Upper lobe of left lung (tissue), 6 donors: Measurements from ENCODE around the gene MANF. TPM values are rescaled to one million over a fixed set of nuclear protein-coding genes. Genes with fewer than 3 reads are reported as not detected.
"Not testable (repeated sequence)": the region's sequence is repeated elsewhere in the genome, so short reads cannot be mapped to it uniquely, and the experiment has no call there.

Source experiments
- ATAC-seq, 2 donors: fragments of 200-7000 bp; cut with Tn5 transposase; one replicate each; pipeline ENCODE4 v1.9.1; 2022; ENCODE audit warnings: mild to moderate bottlenecking in 2 of 2, moderate library complexity in 2 of 2; ENCODE audit not compliant: low FRiP score in 2 of 2
- DNase-seq, 2 donors: peaks; one replicate each; pipeline ENCODE4 v3.0.0-alpha.2; 2019 to 2020
- H3K27ac ChIP-seq, 4 donors: fragments of 200-600 bp; sonication (generic); one replicate each; pipeline ENCODE4 v1.5.1; 2016 to 2019
- H3K27me3 ChIP-seq, 4 donors: fragments of 200-600 bp; sonication (generic); one replicate each; pipeline ENCODE4 v1.5.1; 2017 to 2019
- H3K36me3 ChIP-seq, 4 donors: fragments of 200-600 bp; sonication (generic); one replicate each; pipeline ENCODE4 v1.5.1; 2016 to 2019
- H3K4me1 ChIP-seq, 4 donors: fragments of 200-600 bp; sonication (generic); one replicate each; pipeline ENCODE4 v1.5.1; 2018 to 2019
- H3K4me3 ChIP-seq, 4 donors: fragments of 200-600 bp; sonication (generic); one replicate each; pipeline ENCODE4 v1.5.1; 2017 to 2019; ENCODE audit warnings: mild to moderate bottlenecking in 2 of 4, moderate library complexity in 1 of 4
- H3K9me3 ChIP-seq, 4 donors: fragments of 200-600 bp; sonication (generic); one replicate each; pipeline ENCODE4 v1.5.1; 2018 to 2019
- EP300 ChIP-seq, 4 donors: sonication (generic); formaldehyde crosslinking; IDR thresholded peaks; one replicate each; pipeline ENCODE4 v1.5.1; 2017; ENCODE audit warnings: antibody characterized with exemption in 4 of 4, control low read depth in 2 of 4
- POLR2A ChIP-seq, 4 donors: fragments of 450-650 bp; IDR thresholded peaks; one replicate each; pipeline ENCODE4 v1.5.1; 2016 to 2017; ENCODE audit warnings: antibody characterized with exemption in 4 of 4, mild to moderate bottlenecking in 2 of 4
- POLR2AphosphoS5 ChIP-seq, 2 donors: sonication (generic); formaldehyde crosslinking; IDR thresholded peaks; one replicate each; pipeline ENCODE4 v1.5.1; 2017; ENCODE audit warnings: antibody characterized with exemption in 2 of 2
- WGBS, 2 donors: methylation state at CpG; one replicate each; pipeline ENCODE4 v1.1.5; 2017 to 2018; 5-methylcytosine and 5-hydroxymethylcytosine counted together
- total RNA-seq, 6 donors: library from RNA; depleted of rRNA in 4 of 6; stranded (reverse); fragments of >200 nt in 4 of 6; gene quantifications; one replicate each; pipeline versions ENCODE4 v1.1.0 to v1.2.1, GENCODE V29; 2016 to 2021
- TF ChIP-seq, protein P1 (sequence below), 6 experiments: fragments of 450-650 bp in 4 of 6; fragments of 200-600 bp in 2 of 6; sonication (generic) in 2 of 6; IDR thresholded peaks; one replicate each; pipeline ENCODE4 v1.5.1; 2016 to 2019; ENCODE audit warnings: antibody characterized with exemption in 6 of 6
- donor health status: DM: no; HTN: no; CAD: no; lungs with moderate emphysema.
- donor health status: DM: no; HTN: yes; CAD: no; lungs with severe emphysema.

MANF gene
- total RNA-seq, 6 donors from 2014 or later = 19.0 to 102 (median 54.5) TPM

GRCh38 chr3:51357856-51358255 is 27.2 kb upstream of the MANF start:
- Histone ChIP-seq H3K4me3 (no peak overlapping the region), H3K27me3 (no peaks in the 10 kb centered on the region), H3K4me1 (no peaks in the 10 kb centered on the region), H3K27ac (no peak overlapping the region), H3K36me3 (no peaks in the 10 kb centered on the region), H3K9me3 (no peaks in the 10 kb centered on the region)
- no peak for ATAC-seq
- TF ChIP-seq EP300 (IDR thresholded peaks at IDR 0.05) = no peak
- TF ChIP-seq POLR2AphosphoS5 (IDR thresholded peaks at IDR 0.05) = no peak
- no peak for TF ChIP-seq POLR2A (IDR thresholded peaks at IDR 0.05)
- TF ChIP-seq, protein P1, sequence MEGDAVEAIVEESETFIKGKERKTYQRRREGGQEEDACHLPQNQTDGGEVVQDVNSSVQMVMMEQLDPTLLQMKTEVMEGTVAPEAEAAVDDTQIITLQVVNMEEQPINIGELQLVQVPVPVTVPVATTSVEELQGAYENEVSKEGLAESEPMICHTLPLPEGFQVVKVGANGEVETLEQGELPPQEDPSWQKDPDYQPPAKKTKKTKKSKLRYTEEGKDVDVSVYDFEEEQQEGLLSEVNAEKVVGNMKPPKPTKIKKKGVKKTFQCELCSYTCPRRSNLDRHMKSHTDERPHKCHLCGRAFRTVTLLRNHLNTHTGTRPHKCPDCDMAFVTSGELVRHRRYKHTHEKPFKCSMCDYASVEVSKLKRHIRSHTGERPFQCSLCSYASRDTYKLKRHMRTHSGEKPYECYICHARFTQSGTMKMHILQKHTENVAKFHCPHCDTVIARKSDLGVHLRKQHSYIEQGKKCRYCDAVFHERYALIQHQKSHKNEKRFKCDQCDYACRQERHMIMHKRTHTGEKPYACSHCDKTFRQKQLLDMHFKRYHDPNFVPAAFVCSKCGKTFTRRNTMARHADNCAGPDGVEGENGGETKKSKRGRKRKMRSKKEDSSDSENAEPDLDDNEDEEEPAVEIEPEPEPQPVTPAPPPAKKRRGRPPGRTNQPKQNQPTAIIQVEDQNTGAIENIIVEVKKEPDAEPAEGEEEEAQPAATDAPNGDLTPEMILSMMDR (IDR thresholded peaks at IDR 0.05) = no peak
- 64 to 74% methylated on average over 4 of the region's 4 CpGs for WGBS, 2 donors
- no peak for DNase-seq

DNA sequence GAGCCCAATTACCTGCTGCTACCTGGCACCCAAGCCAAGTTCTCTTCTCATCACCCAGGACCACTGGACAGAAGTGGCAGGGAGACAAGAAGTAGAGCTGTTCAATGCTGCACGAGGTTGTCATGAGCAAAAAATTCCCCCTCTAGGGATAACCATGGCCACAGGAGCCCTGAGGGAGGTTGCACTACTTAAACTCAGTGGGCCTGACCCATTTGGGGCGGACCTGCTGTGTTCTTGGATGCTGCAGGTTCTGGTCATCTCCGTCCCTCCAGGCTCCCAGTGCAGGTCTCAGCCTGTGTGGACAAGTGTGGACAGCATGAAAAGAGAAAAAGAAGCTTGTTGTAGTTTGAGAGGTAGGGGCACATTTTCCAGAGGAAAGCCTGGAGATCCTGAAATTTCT is 26.1 kb upstream of the MANF start:
- ATAC-seq = no peak

GRCh38 chr3:51360806-51361205 is 24.3 kb upstream of the MANF start:
- Histone ChIP-seq H3K27me3 (no peaks in the 10 kb centered on the region), H3K27ac (no peak overlapping the region), H3K9me3 (no peaks in the 10 kb centered on the region), H3K36me3 (no peaks in the 10 kb centered on the region), H3K4me1 (no peaks in the 10 kb centered on the region), H3K4me3 (no peak overlapping the region)
- ATAC-seq = no peak
- no peak for DNase-seq
- TF ChIP-seq, protein P1 (IDR thresholded peaks at IDR 0.05) = no peak
- no peak for TF ChIP-seq POLR2AphosphoS5 (IDR thresholded peaks at IDR 0.05)
- TF ChIP-seq POLR2A (IDR thresholded peaks at IDR 0.05) = no peak
- no peak for TF ChIP-seq EP300 (IDR thresholded peaks at IDR 0.05)
- 77 to 86% methylated on average over 3 of the region's 3 CpGs for WGBS, 2 donors

More for the DNA sequence above, 26.1 kb upstream of the MANF start:
- TF ChIP-seq, protein P1 (IDR thresholded peaks at IDR 0.05) = no peak
- DNase-seq = no peak
- Histone ChIP-seq H3K9me3 (no peaks in the 10 kb centered on the region), H3K27ac (no peak overlapping the region), H3K4me3 (no peak overlapping the region), H3K4me1 (no peaks in the 10 kb centered on the region), H3K36me3 (no peaks in the 10 kb centered on the region), H3K27me3 (no peaks in the 10 kb centered on the region)
- WGBS, 2 donors = 76 to 88% methylated on average over 3 of the region's 3 CpGs

GRCh38 chr3:51361746-51362145 is 23.3 kb upstream of the MANF start:
- H3K27ac ChIP-seq = no peak overlapping the region
- 91 to 95% methylated on average over 6 of the region's 6 CpGs for WGBS, 2 donors
- no peak overlapping the region for H3K4me3 ChIP-seq
- TF ChIP-seq EP300 (IDR thresholded peaks at IDR 0.05) (no peak), POLR2AphosphoS5 (IDR thresholded peaks at IDR 0.05) (no peak), POLR2A (IDR thresholded peaks at IDR 0.05) (no peak)
- TF ChIP-seq, protein P1 (IDR thresholded peaks at IDR 0.05) = no peak
- ATAC-seq = no peak
- H3K4me1 ChIP-seq = no peaks in the 10 kb centered on the region
- H3K27me3 ChIP-seq = no peaks in the 10 kb centered on the region
- DNase-seq = no peak
- no peaks in the 10 kb centered on the region for H3K36me3 ChIP-seq
- H3K9me3 ChIP-seq = no peaks in the 10 kb centered on the region

GRCh38 chr3:51362476-51362875 is 22.6 kb upstream of the MANF start:
- Histone ChIP-seq H3K9me3 (no peaks in the 10 kb centered on the region), H3K27me3 (no peaks in the 10 kb centered on the region), H3K4me3 (no peak overlapping the region), H3K27ac (no peak overlapping the region), H3K4me1 (no peaks in the 10 kb centered on the region), H3K36me3 (no peaks in the 10 kb centered on the region)
- TF ChIP-seq POLR2A (IDR thresholded peaks at IDR 0.05) (no peak), EP300 (IDR thresholded peaks at IDR 0.05) (no peak), POLR2AphosphoS5 (IDR thresholded peaks at IDR 0.05) (no peak)
- TF ChIP-seq, protein P1 (IDR thresholded peaks at IDR 0.05) = no peak
- DNase-seq (no peak), ATAC-seq (no peak)
- WGBS, 2 donors = 85 to 89% methylated on average over 9 of the region's 9 CpGs

DNA sequence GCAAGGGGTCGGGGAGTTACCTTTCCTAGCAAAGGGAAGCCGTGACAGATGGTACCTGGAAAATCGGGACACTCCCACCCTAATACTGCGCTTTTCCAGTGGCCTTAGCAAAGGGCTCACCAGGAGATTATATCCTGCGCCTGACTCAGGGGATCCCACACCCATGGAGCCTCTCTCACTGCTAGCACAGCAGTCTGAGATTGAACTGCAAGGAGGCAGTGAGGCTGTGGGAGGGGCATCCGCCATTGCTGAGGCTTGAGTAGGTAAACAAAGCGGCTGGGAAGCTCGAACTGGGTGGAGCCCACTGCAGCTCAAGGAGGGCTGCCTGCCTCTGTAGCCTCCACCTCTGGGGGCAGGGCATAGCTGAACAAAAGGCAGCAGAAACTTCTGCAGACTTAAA is 16.8 kb upstream of the MANF start:
- DNase-seq, H3K27me3 ChIP-seq, H3K9me3 ChIP-seq, H3K27ac ChIP-seq, ATAC-seq, H3K4me3 ChIP-seq, H3K4me1 ChIP-seq, H3K36me3 ChIP-seq: not testable (repeated sequence)
- WGBS, 2 donors = 82 to 92% methylated on average over 8 of the region's 8 CpGs
